HL-60 (cell line): ENCODE data around the gene STH.

ENCODE experiments used
- DNase-seq, 2 experiments: peaks; one replicate each; pipeline ENCODE4 v3.0.0-alpha.2; 2010 to 2020; ENCODE audit warnings: low read depth in 1 of 2, low spot score in 1 of 2
- H3K27ac ChIP-seq: fragments of 250-450 bp; sonication (Bioruptor Pico); replicated peaks from 2 replicates; pipeline ENCODE4 v1.5.1; 2020; ENCODE audit warnings: mild to moderate bottlenecking, moderate library complexity
- H3K27me3 ChIP-seq: fragments of 250-450 bp; sonication (Bioruptor Pico); 2 replicates; pipeline ENCODE4 v1.5.1; 2021; ENCODE audit warnings: mild to moderate bottlenecking, moderate library complexity; ENCODE audit not compliant: insufficient read depth, poor library complexity, severe bottlenecking
- H3K4me3 ChIP-seq: replicated peaks from 2 replicates; pipeline ENCODE4 v1.5.1; 2011; ENCODE audit warnings: mild to moderate bottlenecking, control low read depth, low read length; ENCODE audit not compliant: insufficient read depth
- GABPA ChIP-seq: IDR thresholded peaks from 2 replicates; pipeline ENCODE4 v1.6.1; 2012; ENCODE audit warnings: low read depth
- POLR2AphosphoS5 ChIP-seq: IDR thresholded peaks from 2 replicates; pipeline ENCODE4 v1.6.1; 2012; ENCODE audit warnings: low read depth
- SPI1 ChIP-seq: IDR thresholded peaks from 2 replicates; pipeline ENCODE4 v1.6.1; 2012; ENCODE audit warnings: low read depth, mild to moderate bottlenecking, borderline replicate concordance
- TF ChIP-seq, protein P1 (sequence below): IDR thresholded peaks from one replicate; pipeline ENCODE4 v1.5.1; 2011; ENCODE audit warnings: low read length, control low read depth, inconsistent platforms; ENCODE audit not compliant: insufficient read depth
- TF ChIP-seq, protein P2 (sequence below): IDR thresholded peaks from 2 replicates; pipeline ENCODE4 v1.6.1; 2012; ENCODE audit warnings: low read depth; ENCODE audit not compliant: insufficient replicate concordance

The STH gene

DNA sequence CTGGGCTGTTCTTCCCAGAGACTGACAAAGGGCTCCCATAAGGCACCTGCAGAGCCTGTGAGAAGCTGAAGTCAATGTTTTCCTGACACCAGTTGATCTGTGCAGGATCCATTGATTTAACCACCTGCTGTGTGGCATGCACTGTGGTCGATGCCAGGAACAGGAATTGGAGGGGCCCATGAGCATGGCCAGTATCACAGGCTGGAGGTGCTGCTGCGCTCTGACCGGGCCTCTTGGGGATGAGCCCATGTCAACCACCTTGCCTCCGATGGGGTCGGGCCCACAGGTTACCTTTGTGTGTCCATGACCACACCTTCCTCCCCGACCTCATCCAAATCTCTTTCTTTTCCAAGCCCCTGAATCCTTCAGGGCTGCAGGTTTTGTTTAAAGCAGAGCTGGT, 18.2 kb upstream of the STH start:
- no peak for DNase-seq
- no peak overlapping the region for H3K4me3 ChIP-seq
- no peak overlapping the region for H3K27ac ChIP-seq
- H3K27me3 ChIP-seq: no peaks in the 10 kb centered on the region
- TF ChIP-seq SPI1 (no peak), GABPA (no peak), POLR2AphosphoS5 (no peak)
- TF ChIP-seq, protein P1, sequence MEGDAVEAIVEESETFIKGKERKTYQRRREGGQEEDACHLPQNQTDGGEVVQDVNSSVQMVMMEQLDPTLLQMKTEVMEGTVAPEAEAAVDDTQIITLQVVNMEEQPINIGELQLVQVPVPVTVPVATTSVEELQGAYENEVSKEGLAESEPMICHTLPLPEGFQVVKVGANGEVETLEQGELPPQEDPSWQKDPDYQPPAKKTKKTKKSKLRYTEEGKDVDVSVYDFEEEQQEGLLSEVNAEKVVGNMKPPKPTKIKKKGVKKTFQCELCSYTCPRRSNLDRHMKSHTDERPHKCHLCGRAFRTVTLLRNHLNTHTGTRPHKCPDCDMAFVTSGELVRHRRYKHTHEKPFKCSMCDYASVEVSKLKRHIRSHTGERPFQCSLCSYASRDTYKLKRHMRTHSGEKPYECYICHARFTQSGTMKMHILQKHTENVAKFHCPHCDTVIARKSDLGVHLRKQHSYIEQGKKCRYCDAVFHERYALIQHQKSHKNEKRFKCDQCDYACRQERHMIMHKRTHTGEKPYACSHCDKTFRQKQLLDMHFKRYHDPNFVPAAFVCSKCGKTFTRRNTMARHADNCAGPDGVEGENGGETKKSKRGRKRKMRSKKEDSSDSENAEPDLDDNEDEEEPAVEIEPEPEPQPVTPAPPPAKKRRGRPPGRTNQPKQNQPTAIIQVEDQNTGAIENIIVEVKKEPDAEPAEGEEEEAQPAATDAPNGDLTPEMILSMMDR: no peak
- TF ChIP-seq, protein P2, sequence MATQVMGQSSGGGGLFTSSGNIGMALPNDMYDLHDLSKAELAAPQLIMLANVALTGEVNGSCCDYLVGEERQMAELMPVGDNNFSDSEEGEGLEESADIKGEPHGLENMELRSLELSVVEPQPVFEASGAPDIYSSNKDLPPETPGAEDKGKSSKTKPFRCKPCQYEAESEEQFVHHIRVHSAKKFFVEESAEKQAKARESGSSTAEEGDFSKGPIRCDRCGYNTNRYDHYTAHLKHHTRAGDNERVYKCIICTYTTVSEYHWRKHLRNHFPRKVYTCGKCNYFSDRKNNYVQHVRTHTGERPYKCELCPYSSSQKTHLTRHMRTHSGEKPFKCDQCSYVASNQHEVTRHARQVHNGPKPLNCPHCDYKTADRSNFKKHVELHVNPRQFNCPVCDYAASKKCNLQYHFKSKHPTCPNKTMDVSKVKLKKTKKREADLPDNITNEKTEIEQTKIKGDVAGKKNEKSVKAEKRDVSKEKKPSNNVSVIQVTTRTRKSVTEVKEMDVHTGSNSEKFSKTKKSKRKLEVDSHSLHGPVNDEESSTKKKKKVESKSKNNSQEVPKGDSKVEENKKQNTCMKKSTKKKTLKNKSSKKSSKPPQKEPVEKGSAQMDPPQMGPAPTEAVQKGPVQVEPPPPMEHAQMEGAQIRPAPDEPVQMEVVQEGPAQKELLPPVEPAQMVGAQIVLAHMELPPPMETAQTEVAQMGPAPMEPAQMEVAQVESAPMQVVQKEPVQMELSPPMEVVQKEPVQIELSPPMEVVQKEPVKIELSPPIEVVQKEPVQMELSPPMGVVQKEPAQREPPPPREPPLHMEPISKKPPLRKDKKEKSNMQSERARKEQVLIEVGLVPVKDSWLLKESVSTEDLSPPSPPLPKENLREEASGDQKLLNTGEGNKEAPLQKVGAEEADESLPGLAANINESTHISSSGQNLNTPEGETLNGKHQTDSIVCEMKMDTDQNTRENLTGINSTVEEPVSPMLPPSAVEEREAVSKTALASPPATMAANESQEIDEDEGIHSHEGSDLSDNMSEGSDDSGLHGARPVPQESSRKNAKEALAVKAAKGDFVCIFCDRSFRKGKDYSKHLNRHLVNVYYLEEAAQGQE: no peak

DNA sequence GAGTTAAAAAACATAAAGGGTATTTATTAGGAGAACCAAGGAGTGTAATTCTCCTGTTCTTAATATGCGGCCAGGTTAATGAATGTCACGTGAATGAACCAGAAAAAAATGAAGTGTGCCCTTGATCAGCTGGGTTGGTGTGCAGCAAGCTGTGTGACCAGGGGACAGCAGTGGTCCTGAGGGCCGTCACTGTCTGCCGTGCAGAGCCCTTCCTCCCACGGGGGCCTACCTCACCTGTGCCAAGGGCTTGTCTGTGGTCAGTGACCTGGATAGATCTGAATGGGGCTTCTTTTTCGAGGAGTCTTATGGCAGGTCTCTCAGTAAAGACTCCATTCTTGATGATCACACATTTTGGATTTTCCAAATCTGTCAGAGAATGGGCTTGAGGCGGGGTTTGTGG, 17.7 kb upstream of the STH start:
- TF ChIP-seq GABPA: no peak
- no peak for TF ChIP-seq SPI1
- TF ChIP-seq, protein P1: no peak
- no peak for DNase-seq
- Histone ChIP-seq H3K4me3 (no peak overlapping the region), H3K27me3 (no peaks in the 10 kb centered on the region), H3K27ac (no peak overlapping the region)

DNA sequence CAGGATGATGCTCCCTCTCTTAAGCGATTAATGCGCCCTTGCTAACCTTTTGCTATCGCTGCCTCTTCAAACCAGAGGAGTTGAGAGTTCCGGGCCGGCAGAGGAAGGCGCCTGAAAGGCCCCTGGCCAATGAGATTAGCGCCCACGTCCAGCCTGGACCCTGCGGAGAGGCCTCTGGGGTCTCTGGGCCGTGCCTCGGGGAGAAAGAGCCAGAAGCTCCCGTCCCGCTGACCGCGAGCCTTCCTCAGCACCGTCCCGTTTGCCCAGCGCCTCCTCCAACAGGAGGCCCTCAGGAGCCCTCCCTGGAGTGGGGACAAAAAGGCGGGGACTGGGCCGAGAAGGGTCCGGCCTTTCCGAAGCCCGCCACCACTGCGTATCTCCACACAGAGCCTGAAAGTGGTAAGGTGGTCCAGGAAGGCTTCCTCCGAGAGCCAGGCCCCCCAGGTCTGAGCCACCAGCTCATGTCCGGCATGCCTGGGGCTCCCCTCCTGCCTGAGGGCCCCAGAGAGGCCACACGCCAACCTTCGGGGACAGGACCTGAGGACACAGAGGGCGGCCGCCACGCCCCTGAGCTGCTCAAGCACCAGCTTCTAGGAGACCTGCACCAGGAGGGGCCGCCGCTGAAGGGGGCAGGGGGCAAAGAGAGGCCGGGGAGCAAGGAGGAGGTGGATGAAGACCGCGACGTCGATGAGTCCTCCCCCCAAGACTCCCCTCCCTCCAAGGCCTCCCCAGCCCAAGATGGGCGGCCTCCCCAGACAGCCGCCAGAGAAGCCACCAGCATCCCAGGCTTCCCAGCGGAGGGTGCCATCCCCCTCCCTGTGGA, 16.0 kb upstream of the STH start:
- TF ChIP-seq GABPA: no peak
- no peak for TF ChIP-seq POLR2AphosphoS5
- TF ChIP-seq SPI1: no peak
- TF ChIP-seq, protein P2: no peak
- TF ChIP-seq, protein P1: no peak
- Histone ChIP-seq H3K27ac (no peak overlapping the region), H3K4me3 (no peak overlapping the region), H3K27me3 (no peaks in the 10 kb centered on the region)
- DNase-seq: no peak
